Measurements from ENCODE around the gene SLC1A1.

DNA sequence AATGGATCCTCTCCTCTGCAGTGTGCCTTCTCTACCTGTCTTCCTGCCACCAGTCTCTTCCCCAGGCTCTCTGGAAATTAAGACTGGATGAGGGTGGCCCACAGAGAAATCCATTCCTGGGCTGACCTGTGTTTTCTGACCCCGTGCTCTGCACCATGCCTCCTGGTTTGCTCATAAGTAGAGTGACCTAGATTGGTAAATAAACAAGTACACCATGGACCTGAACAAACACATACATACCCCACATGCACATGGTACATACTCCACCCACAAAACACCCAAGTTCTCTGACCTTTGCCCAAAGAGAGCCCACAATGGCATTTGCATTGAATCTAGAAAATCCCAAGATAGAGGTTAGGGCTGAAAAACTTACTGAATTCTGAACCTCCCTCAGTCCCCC lies 94.4 kb downstream of the SLC1A1 start:
- TF ChIP-seq, protein P1, sequence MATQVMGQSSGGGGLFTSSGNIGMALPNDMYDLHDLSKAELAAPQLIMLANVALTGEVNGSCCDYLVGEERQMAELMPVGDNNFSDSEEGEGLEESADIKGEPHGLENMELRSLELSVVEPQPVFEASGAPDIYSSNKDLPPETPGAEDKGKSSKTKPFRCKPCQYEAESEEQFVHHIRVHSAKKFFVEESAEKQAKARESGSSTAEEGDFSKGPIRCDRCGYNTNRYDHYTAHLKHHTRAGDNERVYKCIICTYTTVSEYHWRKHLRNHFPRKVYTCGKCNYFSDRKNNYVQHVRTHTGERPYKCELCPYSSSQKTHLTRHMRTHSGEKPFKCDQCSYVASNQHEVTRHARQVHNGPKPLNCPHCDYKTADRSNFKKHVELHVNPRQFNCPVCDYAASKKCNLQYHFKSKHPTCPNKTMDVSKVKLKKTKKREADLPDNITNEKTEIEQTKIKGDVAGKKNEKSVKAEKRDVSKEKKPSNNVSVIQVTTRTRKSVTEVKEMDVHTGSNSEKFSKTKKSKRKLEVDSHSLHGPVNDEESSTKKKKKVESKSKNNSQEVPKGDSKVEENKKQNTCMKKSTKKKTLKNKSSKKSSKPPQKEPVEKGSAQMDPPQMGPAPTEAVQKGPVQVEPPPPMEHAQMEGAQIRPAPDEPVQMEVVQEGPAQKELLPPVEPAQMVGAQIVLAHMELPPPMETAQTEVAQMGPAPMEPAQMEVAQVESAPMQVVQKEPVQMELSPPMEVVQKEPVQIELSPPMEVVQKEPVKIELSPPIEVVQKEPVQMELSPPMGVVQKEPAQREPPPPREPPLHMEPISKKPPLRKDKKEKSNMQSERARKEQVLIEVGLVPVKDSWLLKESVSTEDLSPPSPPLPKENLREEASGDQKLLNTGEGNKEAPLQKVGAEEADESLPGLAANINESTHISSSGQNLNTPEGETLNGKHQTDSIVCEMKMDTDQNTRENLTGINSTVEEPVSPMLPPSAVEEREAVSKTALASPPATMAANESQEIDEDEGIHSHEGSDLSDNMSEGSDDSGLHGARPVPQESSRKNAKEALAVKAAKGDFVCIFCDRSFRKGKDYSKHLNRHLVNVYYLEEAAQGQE (IDR thresholded peaks at IDR 0.05), result no peak
- TF ChIP-seq, protein P2, sequence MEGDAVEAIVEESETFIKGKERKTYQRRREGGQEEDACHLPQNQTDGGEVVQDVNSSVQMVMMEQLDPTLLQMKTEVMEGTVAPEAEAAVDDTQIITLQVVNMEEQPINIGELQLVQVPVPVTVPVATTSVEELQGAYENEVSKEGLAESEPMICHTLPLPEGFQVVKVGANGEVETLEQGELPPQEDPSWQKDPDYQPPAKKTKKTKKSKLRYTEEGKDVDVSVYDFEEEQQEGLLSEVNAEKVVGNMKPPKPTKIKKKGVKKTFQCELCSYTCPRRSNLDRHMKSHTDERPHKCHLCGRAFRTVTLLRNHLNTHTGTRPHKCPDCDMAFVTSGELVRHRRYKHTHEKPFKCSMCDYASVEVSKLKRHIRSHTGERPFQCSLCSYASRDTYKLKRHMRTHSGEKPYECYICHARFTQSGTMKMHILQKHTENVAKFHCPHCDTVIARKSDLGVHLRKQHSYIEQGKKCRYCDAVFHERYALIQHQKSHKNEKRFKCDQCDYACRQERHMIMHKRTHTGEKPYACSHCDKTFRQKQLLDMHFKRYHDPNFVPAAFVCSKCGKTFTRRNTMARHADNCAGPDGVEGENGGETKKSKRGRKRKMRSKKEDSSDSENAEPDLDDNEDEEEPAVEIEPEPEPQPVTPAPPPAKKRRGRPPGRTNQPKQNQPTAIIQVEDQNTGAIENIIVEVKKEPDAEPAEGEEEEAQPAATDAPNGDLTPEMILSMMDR (IDR thresholded peaks at IDR 0.05; ENCODE audit: low read depth, low read length, missing input control), result no peak
- TF ChIP-seq TAF1 (conservative IDR thresholded peaks at IDR 0.05) (no peak), RXRA (IDR thresholded peaks at IDR 0.05) (peak; percentile 94 to 95), GABPA (IDR thresholded peaks at IDR 0.05 in 1 of 2, conservative IDR thresholded peaks at IDR 0.05 in 1 of 2) (no peak)
